Head of caudate nucleus (tissue), 42 donors: Measurements from ENCODE around the gene PALS1.
"Not testable (repeated sequence)": the region's sequence is repeated elsewhere in the genome, so short reads cannot be mapped to it uniquely, and the experiment has no call there.

Source experiments
- DNase-seq, 42 donors: peaks; one replicate each; pipeline versions ENCODE4 v3.0.0 to v3.0.0-alpha.2; 2020 to 2021; ENCODE audit warnings: mixed read lengths in 7 of 42
- intact Hi-C: fragments of 100-400 bp; cut with DNase I; formaldehyde crosslinking; loops from one replicate; pipeline ENCODE4 v1.15.0; 2022

The PALS1 gene

DNA sequence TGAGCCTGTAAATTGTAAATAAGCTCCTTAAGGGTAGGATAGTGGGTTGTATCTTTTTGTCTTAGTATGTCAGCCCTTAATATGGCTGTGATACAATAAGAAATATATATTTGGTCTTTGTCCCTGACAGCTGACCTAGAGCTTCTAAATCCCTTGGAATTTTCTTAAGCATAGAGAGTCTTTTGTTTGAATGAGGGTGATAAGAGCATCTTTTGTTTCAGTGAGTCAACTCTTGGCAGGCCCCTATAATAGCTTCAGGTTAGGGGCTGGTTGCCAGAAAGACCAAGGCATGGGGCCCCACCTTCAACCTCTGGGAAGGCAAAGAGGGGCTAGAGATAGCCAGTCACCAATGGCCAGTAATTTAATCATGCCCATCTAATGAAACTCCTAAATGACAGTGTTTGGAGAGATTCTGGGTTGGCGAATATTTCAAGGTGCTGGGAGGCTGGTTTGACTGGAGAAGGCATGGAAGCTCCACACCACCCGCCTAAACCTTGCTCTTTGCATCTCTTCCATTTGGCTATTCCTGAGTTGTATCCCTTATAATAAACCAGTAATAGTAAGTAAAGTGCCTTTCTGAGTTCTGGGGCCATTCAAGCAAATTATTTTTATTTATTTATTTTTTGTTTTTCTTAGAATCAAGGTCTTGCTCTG, 10.5 kb downstream of the PALS1 start:
- intact Hi-C loops = no loop called here
- DNase-seq = no peak

DNA sequence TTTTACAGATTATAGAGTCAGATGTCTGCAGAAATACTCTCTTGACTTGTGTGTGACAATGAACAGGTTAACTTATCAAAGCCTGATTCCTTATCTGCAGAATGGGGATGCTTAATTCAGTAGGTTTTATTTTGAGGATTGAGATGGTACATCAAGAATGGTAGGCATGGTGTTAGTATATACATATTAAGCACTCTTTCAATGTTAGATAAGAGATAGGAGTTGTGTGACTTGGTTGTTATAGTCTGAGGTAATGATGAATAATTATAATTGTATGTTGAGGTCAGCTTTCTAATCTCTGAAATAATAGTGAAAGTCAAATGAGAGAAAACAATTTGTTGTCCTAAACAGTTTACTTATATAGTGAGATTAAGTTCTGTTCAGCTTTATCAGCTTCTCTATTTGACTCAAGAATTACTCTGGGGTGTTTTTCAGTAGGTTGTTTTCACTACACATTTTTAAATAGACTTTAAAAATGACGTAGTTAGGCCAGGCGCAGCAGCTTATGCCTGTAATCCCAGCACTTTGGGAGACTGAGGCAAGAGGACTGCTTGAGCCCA, 11.9 kb downstream of the PALS1 start:
- intact Hi-C loops = no loop called here
- DNase-seq = no peak

DNA sequence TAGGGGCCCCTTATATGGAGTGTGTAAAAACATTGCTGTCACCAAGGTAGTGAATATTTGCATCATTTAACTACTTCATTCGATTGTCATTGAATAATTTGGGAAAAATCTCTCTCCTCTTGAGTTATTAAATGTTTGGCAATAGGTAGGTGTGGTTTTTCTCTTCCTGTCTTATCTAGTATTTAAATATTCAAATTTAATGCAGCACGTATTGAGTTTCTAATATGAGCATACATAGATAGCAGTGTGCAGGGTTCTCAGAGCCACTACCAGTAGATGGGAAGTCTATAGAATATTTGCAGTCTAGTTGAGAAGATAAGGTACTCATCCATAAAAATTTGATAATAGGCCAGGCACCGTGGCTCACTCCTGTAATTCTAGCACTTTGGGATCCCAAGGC, 16.7 kb downstream of the PALS1 start:
- intact Hi-C loops = no loop called here

DNA sequence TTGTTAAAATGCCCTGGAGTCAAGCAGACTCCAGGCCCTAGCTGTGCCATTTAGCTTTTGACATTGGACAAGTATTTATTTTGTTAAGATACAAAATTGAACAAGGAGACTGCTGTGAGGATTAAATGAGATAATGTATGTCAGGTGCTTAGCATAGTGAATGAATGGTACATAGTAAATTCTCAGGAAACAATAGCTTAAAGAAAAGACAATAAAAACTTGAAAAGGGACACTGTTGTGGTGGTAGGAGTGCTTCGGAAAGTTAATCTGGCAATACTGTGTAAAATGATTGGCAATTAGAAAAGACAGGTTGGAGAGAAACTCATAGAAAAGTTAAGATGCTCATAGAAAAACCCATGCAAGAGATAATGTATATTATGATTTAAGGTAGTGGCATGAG, 19.7 kb downstream of the PALS1 start:
- no peak for DNase-seq
- intact Hi-C loops = no loop called here

More for the DNA sequence above, 16.7 kb downstream of the PALS1 start:
- no peak for DNase-seq

DNA sequence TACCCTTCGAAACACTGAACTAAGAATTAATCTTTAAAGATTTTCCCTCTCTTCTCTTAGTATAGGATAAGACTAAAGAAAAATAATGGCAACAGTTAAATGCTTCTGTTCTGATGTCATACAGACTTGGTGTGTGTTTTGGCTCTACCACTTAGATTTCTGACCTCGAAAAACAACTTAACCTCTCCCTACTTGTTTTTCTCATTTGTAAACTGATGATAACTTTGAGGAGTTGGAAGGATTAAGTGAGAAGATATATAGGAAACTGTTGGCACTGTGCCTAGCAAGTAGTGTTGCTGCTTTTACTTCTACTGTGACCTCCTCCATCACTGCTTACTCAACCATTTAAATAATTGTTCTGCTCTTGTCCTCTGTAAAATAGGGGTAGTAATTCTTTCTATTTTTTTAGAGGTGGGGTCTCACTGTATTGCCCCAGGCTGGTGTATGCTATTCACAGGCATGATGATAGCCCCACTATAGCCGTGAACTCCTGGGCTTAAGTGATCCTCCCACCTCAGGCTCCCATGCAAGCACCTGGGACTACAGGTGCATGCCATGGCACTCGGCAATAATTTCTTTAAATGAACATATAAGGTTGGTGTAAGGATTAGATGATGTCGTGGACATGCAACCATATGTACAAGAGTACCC, 22.4 kb downstream of the PALS1 start:
- DNase-seq = no peak
- intact Hi-C loops = no loop called here

GRCh38 chr14:67265131-67265530, 23.9 kb downstream of the PALS1 start:
- intact Hi-C loops = no loop called here
- no peak for DNase-seq

DNA sequence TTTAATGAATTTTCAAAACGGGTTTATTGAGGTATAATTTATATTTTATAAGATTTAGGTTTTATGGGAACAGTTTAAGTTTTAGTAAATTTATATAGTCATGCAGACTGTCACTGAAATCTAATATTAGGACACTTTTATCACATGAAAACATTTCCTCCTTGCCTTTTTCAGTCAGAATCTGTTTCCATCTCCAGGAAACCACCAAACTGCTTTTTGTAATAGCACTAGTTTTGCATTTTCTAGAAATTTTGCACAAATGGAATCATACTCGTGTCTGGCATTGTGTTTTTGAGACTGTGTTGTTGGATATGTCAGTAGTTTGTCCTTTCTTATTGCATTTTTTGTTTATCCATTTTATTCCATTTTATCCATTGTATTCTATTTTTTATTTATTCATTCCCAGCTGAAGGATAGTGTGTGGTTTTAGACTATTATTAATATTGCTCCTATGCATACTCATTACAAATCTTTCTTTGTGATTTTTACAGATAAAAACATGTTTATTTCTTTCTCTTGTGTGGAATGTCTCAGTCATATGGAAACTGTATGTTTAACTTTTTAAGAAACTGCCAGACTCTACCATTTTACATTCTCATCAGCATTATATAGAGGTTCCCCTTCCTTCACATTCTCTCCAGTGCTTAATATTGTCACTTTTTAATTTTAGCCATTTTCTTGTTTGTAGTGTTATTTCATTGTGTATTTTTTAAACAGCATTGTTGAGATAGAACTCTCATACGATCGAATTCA, 26.5 kb downstream of the PALS1 start:
- intact Hi-C loops = no loop called here
- DNase-seq = no peak

DNA sequence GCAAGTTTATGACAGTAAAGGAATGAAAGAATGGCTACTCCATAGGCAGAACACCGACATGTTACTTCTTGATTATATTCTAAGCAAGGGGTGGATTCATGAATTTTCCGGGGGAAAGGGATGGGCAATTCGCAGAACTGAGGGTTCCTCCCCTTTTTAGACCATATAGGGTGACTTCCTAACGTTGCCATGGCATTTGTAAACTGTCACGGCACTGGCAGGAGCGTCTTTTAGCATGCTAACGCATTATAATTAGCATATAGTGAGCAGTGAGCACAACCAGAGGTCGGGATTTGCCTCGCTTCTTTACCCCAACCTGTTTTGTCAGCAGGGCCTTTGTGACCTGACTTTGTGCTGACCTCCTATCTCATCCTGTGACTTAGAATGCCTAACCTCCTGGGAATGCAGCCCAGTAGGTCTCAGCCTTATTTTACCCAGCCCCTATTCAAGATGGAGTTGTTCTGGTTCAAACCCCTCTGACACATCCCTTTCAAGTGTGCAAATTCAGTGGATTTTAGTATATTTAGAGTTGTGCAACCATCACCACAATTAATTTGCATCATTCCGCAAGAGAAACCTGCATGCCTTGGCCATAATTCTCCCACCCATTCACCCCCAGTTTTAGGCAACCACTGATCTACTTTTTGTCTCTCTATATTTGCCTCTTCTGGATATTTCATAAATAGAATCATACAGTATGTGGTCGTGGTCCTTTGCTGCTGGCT, 27.4 kb downstream of the PALS1 start:
- intact Hi-C loops = no loop called here
- DNase-seq = peak in 25 of 42 donors; percentile 8 to 65 (median 32)

GRCh38 chr14:67269298-67270060, 28.2 kb downstream of the PALS1 start:
- intact Hi-C loops = no loop called here
- DNase-seq = no peak

DNA sequence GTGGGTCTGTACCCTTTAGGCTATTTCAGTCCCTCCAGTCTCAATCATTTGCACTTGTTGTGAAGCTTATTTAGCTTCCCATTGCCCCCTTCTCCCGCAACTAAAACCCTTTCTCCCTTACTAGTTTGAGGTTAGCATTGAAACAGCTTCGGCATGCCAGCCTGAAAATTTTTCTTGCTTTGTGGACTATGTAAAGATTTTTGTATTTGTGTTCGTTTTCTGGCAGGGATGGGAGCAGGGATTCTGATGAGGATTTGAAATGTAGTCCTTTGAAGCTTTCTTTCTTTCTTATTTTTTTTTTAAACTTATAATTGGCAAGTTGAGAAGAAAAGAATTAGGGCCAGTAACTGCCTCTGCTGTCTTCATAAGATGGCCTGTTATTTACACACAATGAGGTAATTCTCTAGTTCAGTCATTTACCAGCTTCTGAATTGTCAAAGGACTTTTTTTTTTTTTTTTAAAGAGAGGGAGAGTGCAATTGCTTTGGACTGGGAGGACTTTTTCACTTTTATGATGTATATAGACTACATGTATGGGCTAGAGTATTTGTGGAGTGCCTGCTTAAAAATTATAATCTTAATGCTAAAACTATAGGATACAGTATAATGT, 29.0 kb downstream of the PALS1 start:
- intact Hi-C loops = no loop called here
- peak in 1 of 42 donors; percentile 55 for DNase-seq

- intact Hi-C loops = no loop called here
- DNase-seq = no peak
Measured at GRCh38 chr14:67270933-67271332, 29.7 kb downstream of the PALS1 start.

DNA sequence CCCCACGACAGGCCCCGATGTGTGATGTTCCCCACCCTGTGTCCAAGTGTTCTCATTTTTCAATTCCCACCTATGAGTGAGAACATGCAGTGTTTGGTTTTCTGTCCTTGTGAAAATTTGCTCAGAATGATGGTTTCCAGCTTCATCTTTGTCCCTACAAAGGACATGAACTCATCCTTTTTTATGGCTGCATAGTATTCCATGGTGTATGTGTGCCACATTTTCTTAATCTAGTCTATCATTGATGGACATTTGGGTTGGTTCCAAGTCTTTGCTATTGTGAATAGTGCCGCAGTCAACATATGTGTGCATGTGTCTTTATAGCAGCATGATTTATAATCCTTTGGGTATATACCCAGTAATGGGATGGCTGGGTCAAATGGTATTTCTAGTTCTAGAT, 32.0 kb downstream of the PALS1 start:
- DNase-seq, intact Hi-C loops: not testable (repeated sequence)

DNA sequence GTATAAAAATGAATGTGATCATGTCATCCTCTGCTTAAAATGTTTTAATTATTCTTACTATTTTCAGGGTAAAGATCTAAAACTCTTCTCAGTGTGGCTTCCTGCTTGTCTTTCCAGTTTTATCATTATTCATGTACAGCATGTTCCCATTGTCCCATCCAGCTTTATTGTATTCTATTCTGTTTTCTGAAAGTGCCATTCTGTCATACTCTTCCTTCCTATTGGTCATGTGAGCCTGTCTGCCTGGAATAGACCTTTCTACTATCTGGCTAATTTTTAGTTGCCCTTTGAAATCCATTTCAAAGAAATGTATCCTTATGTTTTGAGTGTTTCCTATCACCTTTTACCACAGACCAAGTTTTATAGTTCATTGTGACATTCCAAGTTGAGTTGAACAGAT, 34.9 kb downstream of the PALS1 start:
- intact Hi-C loops = loop anchor here (5.0 kb wide), 1 partner anchor 34 kb away; the partner anchor contains the start of gene PALS1
- no peak for DNase-seq

GRCh38 chr14:67280506-67280905, 39.3 kb downstream of the PALS1 start:
- DNase-seq = no peak
- intact Hi-C loops = no loop called here

DNA sequence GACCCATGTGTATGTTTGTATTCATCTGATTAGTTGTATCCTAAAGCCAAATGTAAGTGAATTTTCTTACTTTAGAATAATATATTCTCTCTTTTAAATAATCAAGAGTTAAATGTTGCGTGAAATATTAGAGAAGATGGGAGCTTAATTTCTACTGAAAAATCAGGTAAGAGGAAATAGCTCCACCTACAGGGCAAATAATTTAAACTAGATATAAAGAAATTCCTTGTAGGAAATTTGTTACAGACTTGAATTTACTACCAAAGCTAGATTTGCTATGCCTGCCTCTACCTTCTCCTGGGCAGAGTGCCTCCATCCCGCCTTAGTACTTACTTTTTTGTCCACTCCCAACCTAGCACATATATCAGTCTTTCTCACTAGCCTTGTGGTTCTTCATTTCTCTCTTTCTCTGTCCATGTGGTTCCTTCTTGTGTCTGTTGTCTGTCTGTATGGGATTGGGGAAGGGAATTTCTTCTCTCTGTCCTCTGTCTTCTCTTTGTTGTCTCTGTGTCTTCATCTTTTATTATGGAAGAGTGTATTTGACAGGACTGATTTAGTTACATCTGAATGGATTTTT, 44.7 kb downstream of the PALS1 start:
- DNase-seq = no peak
- intact Hi-C loops = loop anchor here (5.0 kb wide), 1 partner anchor 119 kb away; no protein-coding TSS in a partner anchor
